HEK293 (cell line): ENCODE results near the gene SEC24C.

Experiments
- CTCF ChIA-PET: fragments of 350-600 bp; formaldehyde crosslinking; extraction: SDS; loops from one replicate; lab custom pipeline; 2021; ENCODE audit warnings: antibody characterized with exemption; lab: Yijun Ruan, JAX
- POLR2A ChIA-PET: fragments of 300-600 bp; formaldehyde crosslinking; extraction: SDS; loops from one replicate; lab custom pipeline; 2020; ENCODE audit warnings: antibody characterized with exemption, inconsistent platforms; lab: Yijun Ruan, JAX
- H3K27ac ChIP-seq: fragments of 200-500 bp; sonication (Bioruptor generic); 2 replicates; pipeline ENCODE4 v1.5.1; 2014; ENCODE audit warnings: low read depth, low read length, control low read depth, inconsistent platforms; ENCODE audit errors: extremely low read depth
- H3K36me3 ChIP-seq, 2 experiments: fragments of 200-500 bp in 1 of 2; sonication (Bioruptor generic) in 1 of 2; 1 replicate in 1 of 2; 2 replicates in 1 of 2; pipeline ENCODE4 v1.5.1; 2014 to 2017; ENCODE audit warnings: inconsistent platforms in 2 of 2, low read length in 2 of 2; ENCODE audit not compliant: control insufficient read depth in 2 of 2, insufficient read depth in 1 of 2
- H3K4me1 ChIP-seq: fragments of 200-500 bp; sonication (Bioruptor generic); 2 replicates; pipeline ENCODE4 v1.5.1; 2014; ENCODE audit warnings: mild to moderate bottlenecking, low read length, inconsistent platforms; ENCODE audit not compliant: control insufficient read depth, insufficient read depth
- H3K4me3 ChIP-seq: 2 replicates; pipeline ENCODE4 v1.5.1; 2011; ENCODE audit warnings: low read depth, mild to moderate bottlenecking, control low read depth, low read length, moderate library complexity
- H3K9me3 ChIP-seq: fragments of 200-500 bp; sonication (Bioruptor generic); 2 replicates; pipeline ENCODE4 v1.5.1; 2014; ENCODE audit warnings: low read depth, low read length, inconsistent platforms; ENCODE audit not compliant: control insufficient read depth, insufficient read depth
- BCL11B ChIP-seq: fragments of 450-650 bp; formaldehyde crosslinking; IDR thresholded peaks from 2 replicates; pipeline ENCODE4 v1.5.1; 2016; ENCODE audit warnings: low read depth, missing biosample characterization, missing genetic modification characterization
- GLI4 ChIP-seq: fragments of 450-650 bp; formaldehyde crosslinking; IDR thresholded peaks from 2 replicates; pipeline ENCODE4 v1.5.1; 2016; ENCODE audit warnings: missing biosample characterization, missing genetic modification characterization
- IKZF3 ChIP-seq: fragments of 450-650 bp; IDR thresholded peaks from 2 replicates; pipeline ENCODE4 v1.5.0; 2018; ENCODE audit warnings: missing biosample characterization, mild to moderate bottlenecking, missing genetic modification characterization, moderate library complexity
- KLF1 ChIP-seq: fragments of 450-650 bp; formaldehyde crosslinking; IDR thresholded peaks from 2 replicates; pipeline ENCODE4 v1.5.1; 2016; ENCODE audit warnings: missing biosample characterization, missing genetic modification characterization
- KLF10 ChIP-seq: fragments of 450-650 bp; IDR thresholded peaks from 2 replicates; pipeline ENCODE4 v1.5.1; 2018; ENCODE audit warnings: missing biosample characterization, mild to moderate bottlenecking, missing genetic modification characterization
- RBAK ChIP-seq: fragments of 450-650 bp; formaldehyde crosslinking; IDR thresholded peaks from 2 replicates; pipeline ENCODE4 v1.5.1; 2016; ENCODE audit warnings: missing biosample characterization, missing genetic modification characterization
- SETDB1 ChIP-seq: IDR thresholded peaks from one replicate; pipeline ENCODE4 v1.6.1; 2017; ENCODE audit warnings: mild to moderate bottlenecking, low read length, moderate library complexity, mixed read lengths; ENCODE audit not compliant: insufficient read length
- TCF7L2 ChIP-seq: IDR thresholded peaks from 2 replicates; pipeline ENCODE4 v1.6.1; 2011; ENCODE audit warnings: low read depth, mild to moderate bottlenecking, inconsistent platforms, low read length, moderate library complexity, borderline replicate concordance
- ZBTB17 ChIP-seq: fragments of 450-650 bp; formaldehyde crosslinking; IDR thresholded peaks from 2 replicates; pipeline ENCODE4 v1.5.1; 2016; ENCODE audit warnings: missing biosample characterization, missing genetic modification characterization
- ZIC2 ChIP-seq: fragments of 450-650 bp; formaldehyde crosslinking; IDR thresholded peaks from 2 replicates; pipeline ENCODE4 v1.5.1; 2016; ENCODE audit warnings: missing biosample characterization, missing genetic modification characterization
- ZNF121 ChIP-seq: fragments of 450-650 bp; formaldehyde crosslinking; IDR thresholded peaks from 2 replicates; pipeline ENCODE4 v1.5.1; 2016; ENCODE audit warnings: missing biosample characterization, missing genetic modification characterization
- ZNF394 ChIP-seq: fragments of 450-650 bp; formaldehyde crosslinking; IDR thresholded peaks from 2 replicates; pipeline ENCODE4 v1.5.1; 2016; ENCODE audit warnings: missing biosample characterization, missing genetic modification characterization, mild to moderate bottlenecking, moderate library complexity, borderline replicate concordance
- ZNF426 ChIP-seq: fragments of 450-650 bp; formaldehyde crosslinking; IDR thresholded peaks from 2 replicates; pipeline ENCODE4 v1.5.1; 2017; ENCODE audit warnings: missing biosample characterization, missing genetic modification characterization, mild to moderate bottlenecking, inconsistent platforms, moderate library complexity
- ZNF501 ChIP-seq: fragments of 450-650 bp; formaldehyde crosslinking; IDR thresholded peaks from 2 replicates; pipeline ENCODE4 v1.5.1; 2016; ENCODE audit warnings: missing biosample characterization, missing genetic modification characterization
- ZNF560 ChIP-seq: fragments of 450-650 bp; formaldehyde crosslinking; IDR thresholded peaks from 2 replicates; pipeline ENCODE4 v1.5.1; 2017; ENCODE audit warnings: missing biosample characterization, missing genetic modification characterization, borderline replicate concordance
- ZXDB ChIP-seq: fragments of 450-650 bp; formaldehyde crosslinking; IDR thresholded peaks from 2 replicates; pipeline ENCODE4 v1.5.1; 2016; ENCODE audit warnings: missing biosample characterization, missing genetic modification characterization
- TF ChIP-seq, protein P1 (sequence below): fragments of 450-650 bp; formaldehyde crosslinking; IDR thresholded peaks from 2 replicates; pipeline ENCODE4 v1.5.1; 2016; ENCODE audit warnings: missing biosample characterization, missing genetic modification characterization, low read depth
- TF ChIP-seq, protein P2 (sequence below): fragments of 450-650 bp; formaldehyde crosslinking; IDR thresholded peaks from 2 replicates; pipeline ENCODE4 v1.5.1; 2016; ENCODE audit warnings: missing biosample characterization, missing genetic modification characterization, borderline replicate concordance
- TF ChIP-seq, protein P3 (sequence below): fragments of 450-650 bp; formaldehyde crosslinking; conservative IDR thresholded peaks from 2 replicates; pipeline ENCODE4 v1.5.1; 2016; ENCODE audit warnings: low read depth, missing biosample characterization, missing genetic modification characterization

The SEC24C gene

DNA sequence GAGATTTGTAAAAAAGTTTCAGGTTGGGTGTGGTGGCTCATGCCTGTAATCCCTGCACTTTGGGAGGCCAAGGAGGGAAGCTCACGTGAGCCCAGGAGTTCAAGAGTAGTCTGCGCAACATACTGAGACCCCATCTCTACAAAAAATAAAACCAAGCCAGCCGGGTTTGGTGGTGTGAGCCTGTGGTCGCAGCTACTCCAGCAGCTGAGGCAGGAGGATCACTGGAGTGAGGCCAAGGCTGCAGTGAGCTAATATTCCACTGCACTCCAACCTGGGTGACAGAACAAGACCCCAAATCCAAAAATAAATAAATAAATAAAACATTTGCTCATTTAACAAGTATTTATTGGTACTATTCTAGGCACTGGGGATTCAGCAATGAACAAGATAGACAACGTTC is 36.1 kb downstream of the SEC24C start:
- no peaks in the 10 kb centered on the region for H3K9me3 ChIP-seq
- POLR2A ChIA-PET, result interaction anchor here (0.8 to 5.1 kb wide), 4 partner anchors 8 to 93 kb away, joined by 3 to 60 read pairs (median 8); partner anchors contain the start of gene SEC24C
- peaks cover 12% of the 10 kb centered on the region; the same call in 1 of the 2 replicates for H3K4me1 ChIP-seq
- H3K27ac ChIP-seq, result no peak overlapping the region
- TF ChIP-seq ZNF394 (tag by site-specific recombination) (peak; percentile 94), ZXDB (tag by site-specific recombination) (no peak), SETDB1 (no peak), GLI4 (no peak)
- peaks cover 37 to 46% of the 10 kb centered on the region in 2 experiments for H3K36me3 ChIP-seq
- CTCF ChIA-PET, result interaction anchor here (1.0 to 2.5 kb wide), 3 partner anchors 99 to 249 kb away, joined by 3 to 13 read pairs (median 4); no protein-coding TSS in a partner anchor
- H3K4me3 ChIP-seq, result no peak overlapping the region

DNA sequence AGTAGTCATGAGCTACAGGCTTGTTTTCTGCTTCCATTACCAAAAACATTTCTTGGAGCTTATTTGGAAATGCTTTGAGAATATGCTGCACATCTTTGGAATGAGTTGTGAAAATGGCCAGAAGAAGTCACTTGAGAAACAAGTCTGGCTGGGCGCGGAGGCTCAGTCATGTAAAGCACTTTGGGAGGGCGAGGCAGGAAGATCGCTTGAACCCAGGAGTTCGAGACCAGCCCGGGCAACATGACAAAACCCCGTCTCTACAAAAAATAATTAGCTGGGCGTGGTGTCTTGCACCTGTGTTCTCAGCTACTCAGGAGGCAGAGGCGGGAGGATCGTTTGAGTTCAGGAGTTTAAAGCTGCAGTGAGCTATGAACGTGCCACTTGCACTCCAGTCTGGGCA is 36.8 kb downstream of the SEC24C start:
- Histone ChIP-seq H3K4me3 (peak overlapping the region; percentile 94), H3K27ac (peak overlapping the region; percentile 89), H3K4me1 (peaks cover 12% of the 10 kb centered on the region; the same call in 1 of the 2 replicates), H3K9me3 (no peaks in the 10 kb centered on the region), H3K36me3 (peaks cover 37 to 39% of the 10 kb centered on the region in 2 experiments)
- TF ChIP-seq, protein P1, sequence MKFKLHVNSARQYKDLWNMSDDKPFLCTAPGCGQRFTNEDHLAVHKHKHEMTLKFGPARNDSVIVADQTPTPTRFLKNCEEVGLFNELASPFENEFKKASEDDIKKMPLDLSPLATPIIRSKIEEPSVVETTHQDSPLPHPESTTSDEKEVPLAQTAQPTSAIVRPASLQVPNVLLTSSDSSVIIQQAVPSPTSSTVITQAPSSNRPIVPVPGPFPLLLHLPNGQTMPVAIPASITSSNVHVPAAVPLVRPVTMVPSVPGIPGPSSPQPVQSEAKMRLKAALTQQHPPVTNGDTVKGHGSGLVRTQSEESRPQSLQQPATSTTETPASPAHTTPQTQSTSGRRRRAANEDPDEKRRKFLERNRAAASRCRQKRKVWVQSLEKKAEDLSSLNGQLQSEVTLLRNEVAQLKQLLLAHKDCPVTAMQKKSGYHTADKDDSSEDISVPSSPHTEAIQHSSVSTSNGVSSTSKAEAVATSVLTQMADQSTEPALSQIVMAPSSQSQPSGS (tag by site-specific recombination), result no peak
- no peak for TF ChIP-seq ZNF560 (tag by site-specific recombination)
- peak; percentile 56; the same call in 1 of the 2 replicates for TF ChIP-seq KLF1 (tag by site-specific recombination)
- 0 out of 2 replicates have a peak, but pooled peaks have one; percentile 17 for TF ChIP-seq ZNF501 (tag by site-specific recombination)
- TF ChIP-seq ZNF121 (tag by site-specific recombination), result 0 out of 2 replicates have a peak, but pooled peaks have one; percentile 12
- ChIA-PET CTCF (interaction anchor here (0.6 to 1.4 kb wide), 3 partner anchors 50 to 99 kb away, joined by 3 to 4 read pairs (median 4); no protein-coding TSS in a partner anchor), POLR2A (interaction anchor here (0.8 to 5.1 kb wide), 8 partner anchors 9 to 528 kb away, joined by 3 to 60 read pairs (median 6); partner anchors contain the start of genes MRPS16 and SEC24C)

DNA sequence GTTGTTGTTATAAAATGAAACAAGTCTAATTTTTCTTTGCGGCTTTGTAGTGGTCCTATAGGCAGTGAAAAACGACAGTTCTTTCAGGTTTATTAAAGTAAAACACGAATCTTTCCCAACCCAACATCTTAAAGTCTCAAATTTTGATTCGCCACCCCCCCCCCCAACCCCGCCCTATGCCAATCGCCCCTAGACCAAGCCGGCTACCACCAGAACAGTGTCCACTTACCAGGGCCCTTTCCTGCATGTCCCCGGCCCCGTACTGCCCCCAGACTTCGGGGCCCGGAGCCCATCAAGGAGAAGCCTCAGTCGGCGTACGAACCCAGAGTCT is 37.3 kb downstream of the SEC24C start:
- POLR2A ChIA-PET, result interaction anchor here (0.8 to 5.1 kb wide), 12 partner anchors 9 to 529 kb away, joined by 3 to 60 read pairs (median 4); partner anchors contain the start of genes MRPS16, PPP3CB and SEC24C
- Histone ChIP-seq H3K27ac (peak overlapping the region; percentile 89), H3K36me3 (peaks cover 32 to 36% of the 10 kb centered on the region in 2 experiments), H3K4me1 (peaks cover 12% of the 10 kb centered on the region; the same call in 1 of the 2 replicates), H3K4me3 (peak overlapping the region; percentile 94), H3K9me3 (no peaks in the 10 kb centered on the region)
- CTCF ChIA-PET, result interaction anchor here (0.7 to 1.4 kb wide), 3 partner anchors 97 to 99 kb away, joined by 3 to 4 read pairs (median 3); no protein-coding TSS in a partner anchor
- no peak for TF ChIP-seq ZIC2 (tag by site-specific recombination)
- TF ChIP-seq BCL11B (tag by site-specific recombination), result no peak
- TF ChIP-seq, protein P2, sequence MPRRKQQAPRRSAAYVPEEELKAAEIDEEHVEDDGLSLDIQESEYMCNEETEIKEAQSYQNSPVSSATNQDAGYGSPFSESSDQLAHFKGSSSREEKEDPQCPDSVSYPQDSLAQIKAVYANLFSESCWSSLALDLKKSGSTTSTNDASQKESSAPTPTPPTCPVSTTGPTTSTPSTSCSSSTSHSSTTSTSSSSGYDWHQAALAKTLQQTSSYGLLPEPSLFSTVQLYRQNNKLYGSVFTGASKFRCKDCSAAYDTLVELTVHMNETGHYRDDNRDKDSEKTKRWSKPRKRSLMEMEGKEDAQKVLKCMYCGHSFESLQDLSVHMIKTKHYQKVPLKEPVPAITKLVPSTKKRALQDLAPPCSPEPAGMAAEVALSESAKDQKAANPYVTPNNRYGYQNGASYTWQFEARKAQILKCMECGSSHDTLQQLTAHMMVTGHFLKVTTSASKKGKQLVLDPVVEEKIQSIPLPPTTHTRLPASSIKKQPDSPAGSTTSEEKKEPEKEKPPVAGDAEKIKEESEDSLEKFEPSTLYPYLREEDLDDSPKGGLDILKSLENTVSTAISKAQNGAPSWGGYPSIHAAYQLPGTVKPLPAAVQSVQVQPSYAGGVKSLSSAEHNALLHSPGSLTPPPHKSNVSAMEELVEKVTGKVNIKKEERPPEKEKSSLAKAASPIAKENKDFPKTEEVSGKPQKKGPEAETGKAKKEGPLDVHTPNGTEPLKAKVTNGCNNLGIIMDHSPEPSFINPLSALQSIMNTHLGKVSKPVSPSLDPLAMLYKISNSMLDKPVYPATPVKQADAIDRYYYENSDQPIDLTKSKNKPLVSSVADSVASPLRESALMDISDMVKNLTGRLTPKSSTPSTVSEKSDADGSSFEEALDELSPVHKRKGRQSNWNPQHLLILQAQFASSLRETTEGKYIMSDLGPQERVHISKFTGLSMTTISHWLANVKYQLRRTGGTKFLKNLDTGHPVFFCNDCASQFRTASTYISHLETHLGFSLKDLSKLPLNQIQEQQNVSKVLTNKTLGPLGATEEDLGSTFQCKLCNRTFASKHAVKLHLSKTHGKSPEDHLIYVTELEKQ, result no peak
- TF ChIP-seq, protein P3, sequence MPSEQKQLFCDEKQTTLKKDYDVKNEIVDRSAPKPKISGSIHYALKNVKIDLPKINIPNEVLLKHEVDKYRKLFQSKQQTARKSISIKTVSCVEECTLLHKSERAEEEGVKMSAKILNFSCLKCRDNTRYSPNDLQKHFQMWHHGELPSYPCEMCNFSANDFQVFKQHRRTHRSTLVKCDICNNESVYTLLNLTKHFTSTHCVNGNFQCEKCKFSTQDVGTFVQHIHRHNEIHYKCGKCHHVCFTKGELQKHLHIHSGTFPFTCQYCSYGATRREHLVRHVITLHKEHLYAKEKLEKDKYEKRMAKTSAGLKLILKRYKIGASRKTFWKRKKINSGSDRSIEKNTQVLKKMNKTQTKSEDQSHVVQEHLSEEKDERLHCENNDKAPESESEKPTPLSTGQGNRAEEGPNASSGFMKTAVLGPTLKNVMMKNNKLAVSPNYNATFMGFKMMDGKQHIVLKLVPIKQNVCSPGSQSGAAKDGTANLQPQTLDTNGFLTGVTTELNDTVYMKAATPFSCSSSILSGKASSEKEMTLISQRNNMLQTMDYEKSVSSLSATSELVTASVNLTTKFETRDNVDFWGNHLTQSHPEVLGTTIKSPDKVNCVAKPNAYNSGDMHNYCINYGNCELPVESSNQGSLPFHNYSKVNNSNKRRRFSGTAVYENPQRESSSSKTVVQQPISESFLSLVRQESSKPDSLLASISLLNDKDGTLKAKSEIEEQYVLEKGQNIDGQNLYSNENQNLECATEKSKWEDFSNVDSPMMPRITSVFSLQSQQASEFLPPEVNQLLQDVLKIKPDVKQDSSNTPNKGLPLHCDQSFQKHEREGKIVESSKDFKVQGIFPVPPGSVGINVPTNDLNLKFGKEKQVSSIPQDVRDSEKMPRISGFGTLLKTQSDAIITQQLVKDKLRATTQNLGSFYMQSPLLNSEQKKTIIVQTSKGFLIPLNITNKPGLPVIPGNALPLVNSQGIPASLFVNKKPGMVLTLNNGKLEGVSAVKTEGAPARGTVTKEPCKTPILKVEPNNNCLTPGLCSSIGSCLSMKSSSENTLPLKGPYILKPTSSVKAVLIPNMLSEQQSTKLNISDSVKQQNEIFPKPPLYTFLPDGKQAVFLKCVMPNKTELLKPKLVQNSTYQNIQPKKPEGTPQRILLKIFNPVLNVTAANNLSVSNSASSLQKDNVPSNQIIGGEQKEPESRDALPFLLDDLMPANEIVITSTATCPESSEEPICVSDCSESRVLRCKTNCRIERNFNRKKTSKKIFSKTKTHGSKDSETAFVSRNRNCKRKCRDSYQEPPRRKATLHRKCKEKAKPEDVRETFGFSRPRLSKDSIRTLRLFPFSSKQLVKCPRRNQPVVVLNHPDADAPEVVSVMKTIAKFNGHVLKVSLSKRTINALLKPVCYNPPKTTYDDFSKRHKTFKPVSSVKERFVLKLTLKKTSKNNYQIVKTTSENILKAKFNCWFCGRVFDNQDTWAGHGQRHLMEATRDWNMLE (tag by site-specific recombination), result no peak
- TF ChIP-seq IKZF3 (tag by site-specific recombination), result no peak
- TF ChIP-seq RBAK (tag by site-specific recombination), result no peak
- TF ChIP-seq KLF10 (tag by site-specific recombination), result no peak
- no peak for TF ChIP-seq ZNF426 (tag by site-specific recombination)
- TF ChIP-seq ZBTB17 (tag by site-specific recombination), result no peak
- no peak for TF ChIP-seq TCF7L2
